Stimulated activated CD4-positive, alpha-beta T cell treated with anti-CD3 and anti-CD28 coated beads, Interleukin-4, amount 100 ng/mL, for 48 hours (primary cell): ENCODE results near the gene CACNA2D3.

Experiments used
- DNase-seq, 2 donors: peaks; one replicate each; pipeline ENCODE4 v3.0.0-alpha.2; 2020; ENCODE audit warnings: low read depth in 2 of 2

CACNA2D3 gene

GRCh38 chr3:55007971-55008370, 885.6 kb downstream of the CACNA2D3 start:
- no peak for DNase-seq

GRCh38 chr3:55009372-55009771, 887.0 kb downstream of the CACNA2D3 start:
- DNase-seq, result no peak

GRCh38 chr3:55012091-55012490, 889.7 kb downstream of the CACNA2D3 start:
- DNase-seq, result no peak

- no peak for DNase-seq
Observed at GRCh38 chr3:55013145-55013925, 891.0 kb downstream of the CACNA2D3 start.

GRCh38 chr3:55014081-55014480, 891.7 kb downstream of the CACNA2D3 start:
- DNase-seq, result no peak

GRCh38 chr3:55014906-55015305, 892.6 kb downstream of the CACNA2D3 start:
- DNase-seq, result no peak

GRCh38 chr3:55017876-55018275, 895.5 kb downstream of the CACNA2D3 start:
- DNase-seq, result no peak

- no peak for DNase-seq
Observed at GRCh38 chr3:55030938-55031337, 908.6 kb downstream of the CACNA2D3 start.

GRCh38 chr3:55036883-55037577, 914.7 kb downstream of the CACNA2D3 start:
- DNase-seq, result no peak

GRCh38 chr3:55042591-55042990, 920.2 kb downstream of the CACNA2D3 start:
- no peak for DNase-seq

GRCh38 chr3:55044486-55044885, 922.1 kb downstream of the CACNA2D3 start:
- no peak for DNase-seq

GRCh38 chr3:55059027-55059629, 936.8 kb downstream of the CACNA2D3 start:
- DNase-seq, result no peak

- no peak for DNase-seq
Observed at GRCh38 chr3:55060896-55061719, 938.8 kb downstream of the CACNA2D3 start.

- no peak for DNase-seq
Observed at GRCh38 chr3:55061720-55062034, 939.3 kb downstream of the CACNA2D3 start.

GRCh38 chr3:55064164-55064563, 941.8 kb downstream of the CACNA2D3 start:
- no peak for DNase-seq

- no peak for DNase-seq
Observed at GRCh38 chr3:55065331-55065730, 943.0 kb downstream of the CACNA2D3 start.

- DNase-seq, result no peak
Observed at GRCh38 chr3:55066551-55067047, 944.2 kb downstream of the CACNA2D3 start.

- DNase-seq, result no peak
Observed at GRCh38 chr3:55069950-55070349, 947.6 kb downstream of the CACNA2D3 start.

GRCh38 chr3:55074796-55075195, 952.4 kb downstream of the CACNA2D3 start:
- no peak for DNase-seq

- no peak for DNase-seq
Observed at GRCh38 chr3:55075846-55076245, 953.5 kb downstream of the CACNA2D3 start.

- no peak for DNase-seq
Observed at GRCh38 chr3:55077726-55078125, 955.4 kb downstream of the CACNA2D3 start.

GRCh38 chr3:55078876-55079275, 956.5 kb downstream of the CACNA2D3 start:
- no peak for DNase-seq
